Karpas-422 (cell line): ENCODE data around the gene KCNS3. TPM values are rescaled to one million over a fixed set of nuclear protein-coding genes. Genes with fewer than 3 reads are reported as not detected.

Experiments
- DNase-seq: peaks from one replicate; pipeline ENCODE4 v3.0.0-alpha.2; 2015
- H2AFZ ChIP-seq: fragments of 200-600 bp; sonication (generic); 2 replicates; pipeline ENCODE4 v1.6.1; 2014; ENCODE audit warnings: antibody characterized with exemption, low read length, mixed read lengths
- H3K27ac ChIP-seq: fragments of 200-600 bp; sonication (generic); 2 replicates; pipeline ENCODE4 v1.5.1; 2014; ENCODE audit warnings: mild to moderate bottlenecking, low read length, moderate library complexity
- H3K27me3 ChIP-seq: fragments of 200-600 bp; sonication (generic); 2 replicates; pipeline ENCODE4 v1.6.1; 2014; ENCODE audit warnings: low read length, mixed read lengths
- H3K36me3 ChIP-seq: fragments of 200-600 bp; sonication (generic); 2 replicates; pipeline ENCODE4 v1.6.1; 2014; ENCODE audit warnings: low read length, mixed read lengths; ENCODE audit not compliant: insufficient read depth
- H3K4me1 ChIP-seq: fragments of 200-600 bp; sonication (generic); 2 replicates; pipeline ENCODE4 v1.6.1; 2014; ENCODE audit warnings: mild to moderate bottlenecking, low read length, mixed read lengths
- H3K4me2 ChIP-seq: fragments of 200-600 bp; sonication (generic); 2 replicates; pipeline ENCODE4 v1.6.1; 2014; ENCODE audit warnings: low read length, low read depth, mild to moderate bottlenecking; ENCODE audit not compliant: poor library complexity, severe bottlenecking
- H3K4me3 ChIP-seq: fragments of 200-600 bp; sonication (generic); 2 replicates; pipeline ENCODE4 v1.5.1; 2014; ENCODE audit warnings: mild to moderate bottlenecking, antibody characterized with exemption, low read length, mixed read lengths
- H3K79me2 ChIP-seq: fragments of 200-600 bp; sonication (generic); 2 replicates; pipeline ENCODE4 v1.6.1; 2014; ENCODE audit warnings: mild to moderate bottlenecking, low read length, mixed read lengths
- H3K9ac ChIP-seq: fragments of 200-600 bp; sonication (generic); 2 replicates; pipeline ENCODE4 v1.6.0; 2014; ENCODE audit warnings: low read length
- H3K9me2 ChIP-seq: fragments of 200-600 bp; sonication (generic), shearing (Covaris generic); replicated peaks from 2 replicates; pipeline ENCODE4 v1.6.0; 2014; ENCODE audit warnings: mild to moderate bottlenecking, low read length, moderate library complexity; ENCODE audit not compliant: insufficient read depth
- H3K9me3 ChIP-seq: fragments of 300-700, 200-600 bp; sonication (generic); 2 replicates; pipeline ENCODE4 v1.6.1; 2014; ENCODE audit warnings: low read length, mixed read lengths
- H4K20me1 ChIP-seq: fragments of 200-600 bp; sonication (generic); 2 replicates; pipeline ENCODE4 v1.6.1; 2014; ENCODE audit warnings: mild to moderate bottlenecking, antibody characterized with exemption, low read length, low read depth; ENCODE audit not compliant: insufficient read depth
- total RNA-seq: library from RNA; depleted of rRNA; stranded (reverse); fragments of >200 nt; shearing (Covaris generic); gene quantifications from 2 replicates; pipeline ENCODE4 v1.2.3, GENCODE V29; 2014; ENCODE audit warnings: low replicate concordance; rRNA removed

The KCNS3 gene
- total RNA-seq = 1.5 and 2.5 TPM in 2 replicates

- peak within 1 kb of the TSS; percentile 74 for H3K4me3 ChIP-seq
- peak within 1 kb of the TSS; percentile 96 for H2AFZ ChIP-seq
- H3K36me3 ChIP-seq = no peaks in the 10 kb centered on the region
- no peaks in the 10 kb centered on the region for H4K20me1 ChIP-seq
- no peaks in the 10 kb centered on the region for H3K9me2 ChIP-seq
- peaks cover 21% of the 10 kb centered on the region for H3K4me1 ChIP-seq
- no peaks in the 10 kb centered on the region for H3K79me2 ChIP-seq
- H3K4me2 ChIP-seq = peak within 1 kb of the TSS; percentile 95
- no peak within 1 kb of the TSS for H3K27ac ChIP-seq
- peak within 1 kb of the TSS; percentile 76 for H3K9ac ChIP-seq
- H3K27me3 ChIP-seq = no peaks in the 10 kb centered on the region
- peak; percentile 65 for DNase-seq
- no peaks in the 10 kb centered on the region for H3K9me3 ChIP-seq
Measured at GRCh38 chr2:17878281-17879136, at the start of gene KCNS3. Gene KCNS3 (plus strand): TSS chr2:17878667. CDS start chr2:17931009, 52,342 bp downstream.

DNA sequence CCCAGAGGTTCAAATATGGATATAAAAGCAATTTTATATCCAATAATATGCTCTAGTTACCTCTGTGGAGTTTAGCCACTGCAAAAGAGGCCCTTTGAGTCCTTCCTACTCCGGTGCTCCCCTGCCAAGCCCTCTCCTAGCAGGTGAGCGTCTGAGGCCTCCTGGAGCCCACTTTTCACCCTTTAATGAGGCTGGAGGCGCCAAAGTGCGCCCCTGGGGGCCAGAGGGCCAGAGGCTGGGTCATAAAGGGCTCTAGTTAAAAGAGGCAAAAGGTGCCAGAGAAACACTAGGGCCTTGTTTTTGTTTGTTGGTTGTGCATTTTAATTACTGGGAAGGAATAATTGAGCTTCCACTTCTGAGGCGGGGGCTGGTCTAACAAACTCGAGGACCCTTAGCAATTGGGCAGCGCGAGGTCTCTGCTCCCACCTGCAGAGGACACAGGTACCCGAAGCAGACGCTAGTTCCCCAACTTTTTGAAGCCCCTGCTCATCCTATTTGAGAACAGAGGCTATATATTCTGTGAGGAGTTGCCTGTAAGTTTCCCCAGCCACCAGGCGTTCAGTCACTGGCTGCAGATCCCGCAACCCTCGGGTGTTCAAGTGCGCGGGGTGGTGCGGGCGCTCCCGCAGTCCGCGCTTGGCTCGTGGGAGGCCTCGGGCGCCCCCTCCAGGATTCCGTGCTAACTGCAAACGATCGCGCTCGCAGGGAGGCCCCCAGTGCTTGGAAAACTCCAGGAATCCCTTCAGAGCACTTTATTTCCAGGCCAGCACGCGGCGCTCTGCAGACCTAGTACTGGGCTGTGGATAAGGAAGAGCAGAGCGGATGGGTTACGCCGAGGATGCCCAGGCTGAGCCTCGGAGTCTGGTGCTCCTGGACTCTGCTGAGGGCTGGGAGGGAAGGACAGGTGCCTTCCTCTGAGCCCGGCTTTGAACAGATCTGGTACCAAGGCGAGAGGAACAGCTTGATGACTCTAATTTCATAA, 48.1 kb upstream of the KCNS3 start:
- Histone ChIP-seq H2AFZ (peak overlapping the region; percentile 75), H3K36me3 (no peaks in the 10 kb centered on the region; the same call in 1 of the 2 replicates), H3K9me2 (no peaks in the 10 kb centered on the region), H3K79me2 (no peaks in the 10 kb centered on the region), H3K27me3 (no peaks in the 10 kb centered on the region), H3K9ac (peak overlapping the region; percentile 52), H3K4me2 (peak overlapping the region; percentile 69), H3K9me3 (no peaks in the 10 kb centered on the region), H4K20me1 (no peaks in the 10 kb centered on the region), H3K27ac (no peak overlapping the region), H3K4me3 (peak overlapping the region; percentile 59), H3K4me1 (peaks cover 64% of the 10 kb centered on the region)
- DNase-seq = peak; percentile 87

DNA sequence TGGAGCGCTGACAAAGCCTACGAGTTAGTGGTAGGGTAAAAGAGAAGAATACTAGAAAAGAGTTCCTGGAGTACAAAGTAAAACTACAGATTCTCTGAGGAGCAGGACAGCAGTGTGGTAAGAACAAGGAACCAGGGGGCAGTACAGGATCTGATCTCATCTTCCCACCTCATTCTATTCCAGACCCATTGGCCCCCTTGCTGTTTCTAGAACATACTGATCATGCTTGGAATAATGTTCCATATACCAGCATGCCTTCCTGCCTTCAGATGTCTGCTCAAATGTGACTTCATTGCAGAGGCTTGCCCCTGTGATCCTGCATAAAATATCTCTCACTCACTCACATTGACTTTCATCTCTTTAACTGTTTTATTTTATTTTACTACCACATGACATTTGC, 43.0 kb upstream of the KCNS3 start:
- no peaks in the 10 kb centered on the region for H3K27me3 ChIP-seq
- H3K4me3 ChIP-seq = no peak overlapping the region
- H4K20me1 ChIP-seq = no peaks in the 10 kb centered on the region
- H3K27ac ChIP-seq = no peak overlapping the region
- no peaks in the 10 kb centered on the region for H3K9me2 ChIP-seq
- no peak overlapping the region for H3K4me2 ChIP-seq
- H2AFZ ChIP-seq = no peak overlapping the region
- H3K9ac ChIP-seq = no peak overlapping the region
- H3K9me3 ChIP-seq = no peaks in the 10 kb centered on the region
- DNase-seq = no peak
- H3K36me3 ChIP-seq = no peaks in the 10 kb centered on the region
- peaks cover 34% of the 10 kb centered on the region for H3K4me1 ChIP-seq
- H3K79me2 ChIP-seq = no peaks in the 10 kb centered on the region

DNA sequence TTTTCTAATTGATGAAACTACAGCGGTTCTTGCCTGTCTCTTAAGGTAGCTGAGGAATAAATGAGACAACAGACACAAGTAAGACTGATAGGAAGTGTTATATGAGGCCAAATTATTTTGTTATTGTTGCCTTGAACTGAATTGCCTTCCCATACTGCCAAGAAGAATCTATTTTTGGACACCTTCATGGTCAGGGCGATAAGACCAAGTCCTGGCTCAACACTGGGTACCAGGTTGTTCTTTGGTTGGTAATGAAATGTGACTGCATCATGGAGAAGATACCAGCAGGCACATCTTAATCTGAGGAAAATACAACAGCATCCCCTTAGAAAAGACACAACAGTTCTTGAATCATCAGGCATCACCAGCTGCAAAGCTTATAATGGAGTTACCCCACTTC, 38.5 kb upstream of the KCNS3 start:
- H3K9me3 ChIP-seq = no peaks in the 10 kb centered on the region
- H4K20me1 ChIP-seq = no peaks in the 10 kb centered on the region
- no peak for DNase-seq
- H3K9me2 ChIP-seq = no peaks in the 10 kb centered on the region
- no peak overlapping the region for H3K4me3 ChIP-seq
- no peak overlapping the region for H2AFZ ChIP-seq
- no peak overlapping the region for H3K9ac ChIP-seq
- no peak overlapping the region for H3K4me2 ChIP-seq
- no peaks in the 10 kb centered on the region for H3K79me2 ChIP-seq
- no peaks in the 10 kb centered on the region for H3K4me1 ChIP-seq
- no peaks in the 10 kb centered on the region for H3K36me3 ChIP-seq
- H3K27me3 ChIP-seq = no peaks in the 10 kb centered on the region
- no peak overlapping the region for H3K27ac ChIP-seq

- Histone ChIP-seq H3K9me3 (no peaks in the 10 kb centered on the region), H3K9me2 (no peaks in the 10 kb centered on the region), H3K27ac (no peak overlapping the region), H3K79me2 (no peaks in the 10 kb centered on the region), H3K4me1 (peaks cover 13% of the 10 kb centered on the region), H3K27me3 (no peaks in the 10 kb centered on the region), H3K36me3 (no peaks in the 10 kb centered on the region), H2AFZ (no peak overlapping the region), H3K4me2 (no peak overlapping the region), H3K9ac (no peak overlapping the region), H4K20me1 (no peaks in the 10 kb centered on the region), H3K4me3 (no peak overlapping the region)
- DNase-seq = no peak
Measured at GRCh38 chr2:17843457-17843856, 35.0 kb upstream of the KCNS3 start.

DNA sequence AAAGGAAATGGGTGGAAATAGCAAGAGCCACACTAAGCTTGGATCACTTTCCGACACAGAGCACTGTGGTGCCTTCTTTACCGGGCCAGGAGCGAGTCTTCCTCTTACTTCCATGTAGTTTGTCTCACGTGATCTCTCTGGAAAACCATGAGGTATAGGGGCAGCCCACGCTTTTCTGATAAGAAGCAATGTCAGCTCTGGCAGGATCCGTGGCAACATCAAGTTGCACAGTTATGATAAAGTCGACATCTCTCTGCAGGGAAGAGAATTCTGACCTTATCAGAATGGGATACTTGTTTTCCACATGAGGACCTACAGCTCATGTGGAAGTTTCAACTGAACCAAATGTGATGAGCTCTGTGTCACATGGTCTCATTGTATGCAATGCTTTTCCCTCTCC, 32.7 kb upstream of the KCNS3 start:
- no peak overlapping the region for H3K27ac ChIP-seq
- H3K4me3 ChIP-seq = no peak overlapping the region
- no peak for DNase-seq
- H3K4me2 ChIP-seq = no peak overlapping the region
- H3K27me3 ChIP-seq = no peaks in the 10 kb centered on the region
- H3K36me3 ChIP-seq = no peaks in the 10 kb centered on the region
- no peaks in the 10 kb centered on the region for H3K79me2 ChIP-seq
- H2AFZ ChIP-seq = no peak overlapping the region
- H3K9me3 ChIP-seq = no peaks in the 10 kb centered on the region
- H3K9ac ChIP-seq = no peak overlapping the region
- no peaks in the 10 kb centered on the region for H3K9me2 ChIP-seq
- H4K20me1 ChIP-seq = no peaks in the 10 kb centered on the region
- H3K4me1 ChIP-seq = peaks cover 17% of the 10 kb centered on the region

GRCh38 chr2:17846676-17847075, 31.8 kb upstream of the KCNS3 start:
- H4K20me1 ChIP-seq = no peaks in the 10 kb centered on the region
- no peak overlapping the region for H3K27ac ChIP-seq
- no peak overlapping the region for H3K4me3 ChIP-seq
- no peaks in the 10 kb centered on the region for H3K9me3 ChIP-seq
- H2AFZ ChIP-seq = no peak overlapping the region
- no peaks in the 10 kb centered on the region for H3K27me3 ChIP-seq
- no peaks in the 10 kb centered on the region for H3K79me2 ChIP-seq
- H3K4me2 ChIP-seq = no peak overlapping the region
- H3K36me3 ChIP-seq = no peaks in the 10 kb centered on the region
- no peak overlapping the region for H3K9ac ChIP-seq
- H3K9me2 ChIP-seq = no peaks in the 10 kb centered on the region
- DNase-seq = no peak
- peaks cover 22% of the 10 kb centered on the region for H3K4me1 ChIP-seq

- Histone ChIP-seq H3K4me1 (peaks cover 22% of the 10 kb centered on the region), H3K27me3 (no peaks in the 10 kb centered on the region), H4K20me1 (no peaks in the 10 kb centered on the region), H3K9me3 (no peaks in the 10 kb centered on the region), H2AFZ (no peak overlapping the region), H3K79me2 (no peaks in the 10 kb centered on the region), H3K4me3 (no peak overlapping the region), H3K27ac (no peak overlapping the region), H3K9me2 (no peaks in the 10 kb centered on the region), H3K9ac (no peak overlapping the region), H3K36me3 (no peaks in the 10 kb centered on the region), H3K4me2 (no peak overlapping the region)
- no peak for DNase-seq
Measured at GRCh38 chr2:17847236-17847635, 31.2 kb upstream of the KCNS3 start.
